H1 (cell line): ENCODE results near the gene CUTC. TPM values are rescaled to one million over a fixed set of nuclear protein-coding genes. Genes with fewer than 3 reads are reported as not detected.

Experiments
- CTCF ChIA-PET: fragments of 300-600 bp; sonication (Branson Sonifier 250); formaldehyde crosslinking; loops from one replicate; lab custom pipeline; 2021; ENCODE audit not compliant: partially characterized antibody; lab: Charles Lee
- POLR2A ChIA-PET: fragments of 300-600 bp; sonication (Branson Sonifier 250); formaldehyde crosslinking; loops from one replicate; lab custom pipeline; 2021; ENCODE audit warnings: inconsistent platforms; ENCODE audit not compliant: partially characterized antibody; lab: Charles Lee
- DNase-seq, 2 experiments: peaks; one replicate each; pipeline versions ENCODE4 v3.0.0 to v3.0.0-alpha.2; 2010 to 2022; ENCODE audit warnings: low spot score in 2 of 2, low read depth in 1 of 2, mixed read lengths in 1 of 2
- FAIRE-seq: peaks from 2 replicates; lab custom pipeline; 2011; peaks lifted over from hg19 to GRCh38; lab: Jason Lieb, UNC
- H2AFZ ChIP-seq: 2 replicates; pipeline ENCODE4 v1.8.1; 2012; ENCODE audit warnings: low read length, inconsistent platforms
- H2AK5ac ChIP-seq: 2 replicates; pipeline ENCODE4 v1.6.1; 2013; ENCODE audit warnings: low read depth, low read length
- H2BK120ac ChIP-seq: replicated peaks from 2 replicates; pipeline ENCODE3; 2013; ENCODE audit warnings: low read depth, low read length, inconsistent platforms
- H2BK12ac ChIP-seq: 2 replicates; pipeline ENCODE4 v1.6.1; 2013; ENCODE audit warnings: low read depth, low read length
- H2BK15ac ChIP-seq: 2 replicates; pipeline ENCODE4 v1.6.1; 2013; ENCODE audit warnings: low read length
- H2BK20ac ChIP-seq: 2 replicates; pipeline ENCODE4 v1.6.1; 2013; ENCODE audit warnings: low read length
- H2BK5ac ChIP-seq: 2 replicates; pipeline ENCODE4 v1.6.1; 2013; ENCODE audit warnings: low read depth, low read length
- H3K14ac ChIP-seq: 2 replicates; pipeline ENCODE4 v1.6.1; 2013; ENCODE audit warnings: inconsistent platforms; ENCODE audit not compliant: insufficient read length
- H3K18ac ChIP-seq: 2 replicates; pipeline ENCODE4 v1.6.1; 2013; ENCODE audit warnings: low read length; ENCODE audit errors: extremely low read depth
- H3K23ac ChIP-seq: 2 replicates; pipeline ENCODE4 v1.6.1; 2013; ENCODE audit warnings: inconsistent platforms; ENCODE audit not compliant: insufficient read length
- H3K23me2 ChIP-seq: 2 replicates; pipeline ENCODE4 v1.6.1; 2013; ENCODE audit warnings: low read depth, low read length
- H3K27ac ChIP-seq: 2 replicates; pipeline ENCODE4 v1.6.1; 2011; ENCODE audit warnings: low read depth, low read length, inconsistent platforms
- H3K27me3 ChIP-seq, 4 experiments: replicated peaks in 1 of 4; 1 replicate in 1 of 4; 2 replicates in 3 of 4; pipeline versions ENCODE4 v1.6.1 to v1.8.1; 2011 to 2013; ENCODE audit warnings: low read length in 3 of 4, mild to moderate bottlenecking in 3 of 4, inconsistent platforms in 2 of 4, mixed read lengths in 2 of 4, moderate library complexity in 1 of 4; ENCODE audit not compliant: control insufficient read depth in 3 of 4, insufficient read depth in 3 of 4; ENCODE audit errors: extremely low read depth in 1 of 4
- H3K36me3 ChIP-seq, 4 experiments: 2 replicates each; pipeline versions ENCODE4 v1.6.1 to v1.8.1; 2011 to 2013; ENCODE audit warnings: mild to moderate bottlenecking in 4 of 4, low read length in 3 of 4, moderate library complexity in 2 of 4, control low read depth in 1 of 4, inconsistent platforms in 1 of 4; ENCODE audit not compliant: insufficient read depth in 4 of 4, control insufficient read depth in 2 of 4
- H3K4ac ChIP-seq: replicated peaks from 2 replicates; pipeline ENCODE3; 2013; ENCODE audit warnings: low read length, low read depth, mixed read lengths, inconsistent platforms; ENCODE audit not compliant: insufficient read length
- H3K4me1 ChIP-seq, 4 experiments: replicated peaks in 1 of 4; 1 replicate in 1 of 4; 2 replicates in 3 of 4; pipeline versions ENCODE4 v1.6.1 to v1.8.1; 2011 to 2013; ENCODE audit warnings: low read length in 3 of 4, inconsistent platforms in 2 of 4, mixed read lengths in 1 of 4; ENCODE audit not compliant: insufficient read depth in 4 of 4, control insufficient read depth in 3 of 4
- H3K4me2 ChIP-seq, 2 experiments: 2 replicates each; pipeline versions ENCODE4 v1.6.1 to v1.8.1; 2011 to 2013; ENCODE audit warnings: low read depth in 2 of 2, low read length in 2 of 2, control low read depth in 1 of 2, inconsistent platforms in 1 of 2, mild to moderate bottlenecking in 1 of 2; ENCODE audit not compliant: insufficient read depth in 1 of 2
- H3K4me3 ChIP-seq, 4 experiments: fragments of 200-600, 300-600 bp in 1 of 4; sonication (generic), shearing (Covaris generic), sonication (Bioruptor Twin) in 1 of 4; 2 replicates each; pipeline versions ENCODE4 v1.5.1 to v1.8.1; 2011 to 2016; ENCODE audit warnings: low read length in 4 of 4, low read depth in 3 of 4, control low read depth in 2 of 4, inconsistent platforms in 2 of 4, mild to moderate bottlenecking in 2 of 4, mixed read lengths in 1 of 4, moderate library complexity in 1 of 4; ENCODE audit not compliant: insufficient read depth in 2 of 4; ENCODE audit errors: extremely low read depth in 1 of 4
- H3K56ac ChIP-seq: replicated peaks from 2 replicates; pipeline ENCODE3; 2013; ENCODE audit warnings: low read depth, mild to moderate bottlenecking, mixed read lengths, low read length, inconsistent platforms; ENCODE audit not compliant: insufficient read length
- H3K79me1 ChIP-seq: 2 replicates; pipeline ENCODE4 v1.6.1; 2013; ENCODE audit warnings: low read depth, low read length, control low read depth
- H3K79me2 ChIP-seq, 2 experiments: 2 replicates each; pipeline versions ENCODE4 v1.6.1 to v1.8.1; 2012 to 2013; ENCODE audit warnings: low read length in 2 of 2, mild to moderate bottlenecking in 2 of 2, inconsistent platforms in 1 of 2; ENCODE audit not compliant: insufficient read depth in 2 of 2, control insufficient read depth in 1 of 2
- H3K9ac ChIP-seq, 4 experiments: replicated peaks in 1 of 4; 1 replicate in 1 of 4; 2 replicates in 3 of 4; pipeline versions ENCODE4 v1.6.1 to v1.8.1; 2011 to 2013; ENCODE audit warnings: low read depth in 3 of 4, low read length in 3 of 4, control low read depth in 2 of 4, mild to moderate bottlenecking in 2 of 4, moderate library complexity in 2 of 4, inconsistent platforms in 1 of 4; ENCODE audit errors: extremely low read depth in 1 of 4
- H3K9me3 ChIP-seq, 2 experiments: 2 replicates each; pipeline versions ENCODE4 v1.6.1 to v1.8.1; 2012 to 2013; ENCODE audit warnings: mild to moderate bottlenecking in 2 of 2, moderate library complexity in 2 of 2, control low read depth in 1 of 2, inconsistent platforms in 1 of 2, low read depth in 1 of 2, low read length in 1 of 2, mixed read lengths in 1 of 2; ENCODE audit not compliant: insufficient read depth in 2 of 2
- H4K20me1 ChIP-seq, 2 experiments: replicated peaks in 1 of 2; 2 replicates each; pipeline versions ENCODE3 to v1.8.1; 2011 to 2013; ENCODE audit warnings: inconsistent platforms in 2 of 2, low read length in 2 of 2, mild to moderate bottlenecking in 1 of 2; ENCODE audit not compliant: insufficient read depth in 2 of 2, control insufficient read depth in 1 of 2
- H4K5ac ChIP-seq: 2 replicates; pipeline ENCODE4 v1.6.1; 2013; ENCODE audit warnings: low read length, low read depth, mixed read lengths, inconsistent platforms; ENCODE audit not compliant: insufficient read length
- H4K8ac ChIP-seq: 2 replicates; pipeline ENCODE4 v1.8.0; 2013; ENCODE audit warnings: mild to moderate bottlenecking, moderate library complexity, low read length, inconsistent platforms; ENCODE audit not compliant: insufficient read depth; ENCODE audit errors: extremely low read depth
- H4K91ac ChIP-seq: replicated peaks from 2 replicates; pipeline ENCODE3; 2013; ENCODE audit warnings: low read length, mixed read lengths, inconsistent platforms; ENCODE audit not compliant: insufficient read length
- BRCA1 ChIP-seq: IDR thresholded peaks from 2 replicates; pipeline ENCODE4 v1.6.1; 2012; ENCODE audit warnings: low read depth, low read length, improper control_type of control experiment
- CHD1 ChIP-seq: IDR thresholded peaks from 2 replicates; pipeline ENCODE4 v1.6.1; 2012; ENCODE audit warnings: low read depth, low read length, improper control_type of control experiment
- FOSL1 ChIP-seq: IDR thresholded peaks from 2 replicates; pipeline ENCODE4 v1.6.1; 2011; ENCODE audit warnings: mild to moderate bottlenecking, low read depth, low read length, moderate library complexity; ENCODE audit not compliant: insufficient read depth
- GABPA ChIP-seq: IDR thresholded peaks from 2 replicates; pipeline ENCODE4 v1.6.1; 2011; ENCODE audit warnings: mild to moderate bottlenecking, low read length, moderate library complexity, borderline replicate concordance; ENCODE audit not compliant: insufficient read depth
- GTF2F1 ChIP-seq: IDR thresholded peaks from 2 replicates; pipeline ENCODE4 v1.6.1; 2012; ENCODE audit warnings: low read depth, low read length, improper control_type of control experiment, borderline replicate concordance
- HDAC2 ChIP-seq, 2 experiments: fragments of 300-600 bp in 1 of 2; sonication (generic) in 1 of 2; IDR thresholded peaks; 2 replicates each; pipeline ENCODE4 v1.6.1; 2011 to 2012; ENCODE audit warnings: low read depth in 2 of 2, low read length in 2 of 2, mild to moderate bottlenecking in 2 of 2, moderate library complexity in 2 of 2, borderline replicate concordance in 1 of 2, inconsistent platforms in 1 of 2
- JUN ChIP-seq: IDR thresholded peaks from 2 replicates; pipeline ENCODE4 v1.6.1; 2011; ENCODE audit warnings: low read depth, mild to moderate bottlenecking, improper control_type of control experiment, low read length
- PHF8 ChIP-seq: fragments of 200-600 bp; sonication (generic); conservative IDR thresholded peaks from 2 replicates; pipeline ENCODE4 v1.7.1; 2012; ENCODE audit warnings: low read depth, mild to moderate bottlenecking, inconsistent platforms, low read length, moderate library complexity
- RFX5 ChIP-seq: IDR thresholded peaks from 2 replicates; pipeline ENCODE4 v1.6.1; 2011; ENCODE audit warnings: low read depth, low read length, improper control_type of control experiment, borderline replicate concordance
- SP2 ChIP-seq: IDR thresholded peaks from 2 replicates; pipeline ENCODE4 v1.6.1; 2012; ENCODE audit warnings: mild to moderate bottlenecking, low read length, inconsistent platforms
- SUZ12 ChIP-seq: fragments of 200-600 bp; sonication (generic); IDR thresholded peaks from 2 replicates; pipeline ENCODE4 v1.6.1; 2012; ENCODE audit warnings: mild to moderate bottlenecking, inconsistent platforms, low read length, moderate library complexity, mixed read lengths
- TAF1 ChIP-seq: IDR thresholded peaks from 2 replicates; pipeline ENCODE4 v1.6.1; 2011; ENCODE audit warnings: mild to moderate bottlenecking, low read depth, low read length
- WGBS, 2 experiments: shearing (Covaris generic) in 1 of 2; methylation state at CpG; one replicate each; pipeline versions ENCODE4 v1.1.6 to v1.1.7; 2013 to 2015; ENCODE audit warnings: low lambda C conversion rate in 2 of 2, mixed read lengths in 2 of 2, inconsistent platforms in 1 of 2, low coverage in 1 of 2, missing lambda C conversion rate in 1 of 2; ENCODE audit not compliant: insufficient replicate concordance in 2 of 2, insufficient coverage in 1 of 2, insufficient read length in 1 of 2; ENCODE audit errors: extremely low coverage in 1 of 2, missing lambda C conversion rate in 1 of 2; 5-methylcytosine and 5-hydroxymethylcytosine counted together
- polyA plus RNA-seq, 7 experiments: library from polyadenylated mRNA; depleted of rRNA in 3 of 7; stranded (reverse) in 5 of 7; unstranded in 2 of 7; fragments of >200 nt in 5 of 7; fragments of 200-250 nt in 2 of 7; gene quantifications; 1 replicate in 5 of 7; 2 replicates in 1 of 7; 4 replicates in 1 of 7; pipeline versions ENCODE4 v1.2.1 to v1.2.3, GENCODE V29; 2011 to 2013; ENCODE audit warnings: missing spikeins in 2 of 7, mixed read lengths in 2 of 7
- total RNA-seq: library from RNA; stranded (reverse); fragmentation: NEBNext Ultra II Directional; extraction: Animal tissue kit (Norgen Biotek cat#: 25700); gene quantifications from 2 replicates; pipeline ENCODE4 v1.2.1, GENCODE V29; 2021
- TF ChIP-seq, protein P1 (sequence below): IDR thresholded peaks from 2 replicates; pipeline ENCODE4 v1.6.1; 2012; ENCODE audit warnings: inconsistent platforms

Gene CUTC
- total and polyA plus RNA-seq, 2 of the 8 experiments (the other 6 are each of a cell fraction or from before 2014, with no cell fraction given) = 25.3 to 25.6 TPM

DNA sequence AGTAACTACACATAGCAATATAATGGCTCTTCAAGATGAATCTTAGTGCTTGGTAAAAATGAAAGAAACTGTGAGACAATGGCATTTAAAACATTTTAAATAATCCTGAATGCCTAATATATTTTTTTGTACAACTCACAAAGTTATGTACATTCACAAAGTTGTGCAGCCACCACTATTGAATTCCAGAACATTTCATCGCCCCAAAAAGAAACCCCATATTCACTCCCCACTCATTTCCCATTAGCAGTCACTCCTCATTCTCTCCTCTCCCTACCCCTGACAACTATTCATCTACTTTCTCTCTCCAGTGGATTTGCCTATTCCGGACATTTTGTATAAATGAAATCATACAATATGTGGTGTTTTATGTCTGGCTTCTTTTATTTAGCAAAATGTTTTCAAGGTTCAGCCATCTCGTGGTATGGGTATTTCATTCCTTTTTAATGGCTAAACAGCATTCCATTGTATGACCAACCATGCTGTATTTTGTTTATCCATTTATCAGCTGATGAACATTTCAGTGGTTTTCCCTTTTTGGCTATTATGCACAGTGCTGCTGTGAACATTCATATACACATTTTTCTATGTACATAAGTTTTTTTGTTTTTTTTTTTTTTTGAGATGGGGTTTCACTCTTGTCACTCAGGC is 38.0 kb upstream of the CUTC start:
- H3K56ac ChIP-seq = no peak overlapping the region
- H3K18ac ChIP-seq = no peak overlapping the region
- H3K4me1 ChIP-seq = no peaks in the 10 kb centered on the region
- H3K23me2 ChIP-seq = no peaks in the 10 kb centered on the region
- DNase-seq = no peak
- no peak overlapping the region for H3K4ac ChIP-seq
- H3K36me3 ChIP-seq = peaks cover 2 to 32% (median 12%) of the 10 kb centered on the region in 4 experiments; a peak in 7 of 8 replicates
- no peaks in the 10 kb centered on the region for H3K79me1 ChIP-seq
- no peak overlapping the region for H4K8ac ChIP-seq
- H3K4me3 ChIP-seq = no peak overlapping the region
- H2BK120ac ChIP-seq = no peak overlapping the region
- 98% methylated on average over 3 of the region's 3 CpGs; no CpG with 5 or more reads in 1 of the 2 experiments for WGBS, 2 experiments
- peaks cover 0 to 1% of the 10 kb centered on the region in 2 experiments for H4K20me1 ChIP-seq
- FAIRE-seq = no peak
- no peak overlapping the region for H3K9ac ChIP-seq
- H3K27me3 ChIP-seq = no peaks in the 10 kb centered on the region
- no peak overlapping the region for H3K27ac ChIP-seq
- no peak overlapping the region for H2BK12ac ChIP-seq
- no peaks in the 10 kb centered on the region for H3K9me3 ChIP-seq
- ChIA-PET CTCF (interaction anchor here (1.5 kb wide), 1 partner anchor 17 kb away, joined by 4 read pairs; no protein-coding TSS in a partner anchor), POLR2A (no interaction called here)
- H4K5ac ChIP-seq = no peak overlapping the region
- no peak overlapping the region for H4K91ac ChIP-seq
- H3K23ac ChIP-seq = no peak overlapping the region
- H2BK15ac ChIP-seq = no peak overlapping the region
- H2BK20ac ChIP-seq = no peak overlapping the region
- H3K79me2 ChIP-seq = no peaks in the 10 kb centered on the region
- no peak overlapping the region for H2AK5ac ChIP-seq
- H2BK5ac ChIP-seq = no peak overlapping the region
- H3K4me2 ChIP-seq = no peak overlapping the region
- H3K14ac ChIP-seq = no peak overlapping the region
- no peak overlapping the region for H2AFZ ChIP-seq
- TF ChIP-seq PHF8 = no peak
- no peak for TF ChIP-seq TAF1
- TF ChIP-seq FOSL1 = no peak
- no peak for TF ChIP-seq GABPA
- no peak for TF ChIP-seq GTF2F1
- no peak for TF ChIP-seq JUN
- TF ChIP-seq BRCA1 = no peak
- TF ChIP-seq HDAC2 (IDR thresholded peaks at IDR 0.05; ENCODE audit: borderline replicate concordance in 1 of 2, low read depth in 2 of 2, low read length in 2 of 2) = no peak
- TF ChIP-seq SP2 = no peak
- no peak for TF ChIP-seq CHD1
- no peak for TF ChIP-seq SUZ12
- TF ChIP-seq RFX5 = no peak
- TF ChIP-seq, protein P1, sequence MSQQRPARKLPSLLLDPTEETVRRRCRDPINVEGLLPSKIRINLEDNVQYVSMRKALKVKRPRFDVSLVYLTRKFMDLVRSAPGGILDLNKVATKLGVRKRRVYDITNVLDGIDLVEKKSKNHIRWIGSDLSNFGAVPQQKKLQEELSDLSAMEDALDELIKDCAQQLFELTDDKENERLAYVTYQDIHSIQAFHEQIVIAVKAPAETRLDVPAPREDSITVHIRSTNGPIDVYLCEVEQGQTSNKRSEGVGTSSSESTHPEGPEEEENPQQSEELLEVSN = no peak
